ENCODE results near the gene BLMH.

BLMH gene

GRCh38 chr17:30240177-30240576 is 51.6 kb downstream of the BLMH start:
- Histone ChIP-seq H4K20me1 (ENCODE audit: control insufficient read depth, insufficient read depth, low read depth, low read length) (no peaks in the 10 kb centered on the region; the same call in 1 of the 2 replicates), H3F3A (ENCODE audit: control insufficient read depth, insufficient read depth) (no peaks in the 10 kb centered on the region), H3K9me3 (ENCODE audit: control insufficient read depth, insufficient read depth, low read length) (no peaks in the 10 kb centered on the region), H3K4me2 (ENCODE audit: low read length) (no peak overlapping the region), H3K27me3 (ENCODE audit: control insufficient read depth, low read length) (peaks cover 20% of the 10 kb centered on the region), H3K27ac (ENCODE audit: low read depth, low read length) (no peak overlapping the region), H3K4me1 (ENCODE audit: control insufficient read depth, low read length) (no peaks in the 10 kb centered on the region), H3K4me3 (ENCODE audit: low read length) (no peak overlapping the region), H3K79me2 (ENCODE audit: control insufficient read depth, low read length) (no peaks in the 10 kb centered on the region), H3K36me3 (ENCODE audit: control insufficient read depth, low read length) (no peaks in the 10 kb centered on the region), H3K9me2 (replicated peaks; ENCODE audit: control insufficient read depth, low read length) (no peaks in the 10 kb centered on the region)
- no peak for TF ChIP-seq CTCF (IDR thresholded peaks at IDR 0.05; ENCODE audit: low read depth, low read length, poor library complexity, severe bottlenecking)
- no peak for TF ChIP-seq EZH2phosphoT487 (IDR thresholded peaks at IDR 0.05; ENCODE audit: borderline replicate concordance, low read length)

GRCh38 chr17:30239089-30239462 is 52.7 kb downstream of the BLMH start:
- Histone ChIP-seq H3K4me3 (ENCODE audit: low read length) (no peak overlapping the region), H4K20me1 (ENCODE audit: control insufficient read depth, insufficient read depth, low read depth, low read length) (no peaks in the 10 kb centered on the region; the same call in 1 of the 2 replicates), H3K4me1 (ENCODE audit: control insufficient read depth, low read length) (no peaks in the 10 kb centered on the region), H3K4me2 (ENCODE audit: low read length) (no peak overlapping the region), H3K27me3 (ENCODE audit: control insufficient read depth, low read length) (peaks cover 31% of the 10 kb centered on the region), H3F3A (ENCODE audit: control insufficient read depth, insufficient read depth) (no peaks in the 10 kb centered on the region), H3K9me3 (ENCODE audit: control insufficient read depth, insufficient read depth, low read length) (no peaks in the 10 kb centered on the region), H3K36me3 (ENCODE audit: control insufficient read depth, low read length) (no peaks in the 10 kb centered on the region), H3K79me2 (ENCODE audit: control insufficient read depth, low read length) (no peaks in the 10 kb centered on the region), H3K27ac (ENCODE audit: low read depth, low read length) (no peak overlapping the region), H3K9me2 (replicated peaks; ENCODE audit: control insufficient read depth, low read length) (no peaks in the 10 kb centered on the region)
- TF ChIP-seq EZH2phosphoT487 (IDR thresholded peaks at IDR 0.05; ENCODE audit: borderline replicate concordance, low read length) (no peak), CTCF (IDR thresholded peaks at IDR 0.05; ENCODE audit: low read depth, low read length, poor library complexity, severe bottlenecking) (no peak)

GRCh38 chr17:30238387-30239088 is 53.2 kb downstream of the BLMH start:
- no peaks in the 10 kb centered on the region for H3K36me3 ChIP-seq (ENCODE audit: control insufficient read depth, low read length)
- H3K4me3 ChIP-seq (ENCODE audit: low read length): no peak overlapping the region
- TF ChIP-seq CTCF (IDR thresholded peaks at IDR 0.05; ENCODE audit: low read depth, low read length, poor library complexity, severe bottlenecking) (no peak), EZH2phosphoT487 (IDR thresholded peaks at IDR 0.05; ENCODE audit: borderline replicate concordance, low read length) (no peak)
- H3K27me3 ChIP-seq (ENCODE audit: control insufficient read depth, low read length): peaks cover 35% of the 10 kb centered on the region
- H3F3A ChIP-seq (ENCODE audit: control insufficient read depth, insufficient read depth): no peaks in the 10 kb centered on the region
- H3K9me2 ChIP-seq (replicated peaks; ENCODE audit: control insufficient read depth, low read length): no peaks in the 10 kb centered on the region
- no peak overlapping the region for H3K27ac ChIP-seq (ENCODE audit: low read depth, low read length)
- no peaks in the 10 kb centered on the region for H3K4me1 ChIP-seq (ENCODE audit: control insufficient read depth, low read length)
- H3K79me2 ChIP-seq (ENCODE audit: control insufficient read depth, low read length): no peaks in the 10 kb centered on the region
- H3K9me3 ChIP-seq (ENCODE audit: control insufficient read depth, insufficient read depth, low read length): no peaks in the 10 kb centered on the region
- no peak overlapping the region for H3K4me2 ChIP-seq (ENCODE audit: low read length)
- no peaks in the 10 kb centered on the region; the same call in 1 of the 2 replicates for H4K20me1 ChIP-seq (ENCODE audit: control insufficient read depth, insufficient read depth, low read depth, low read length)

Data from DOHH2 (cell line).